Measurements from ENCODE around the gene NPIPA1.
"Not testable (repeated sequence)": the region's sequence is repeated elsewhere in the genome, so short reads cannot be mapped to it uniquely, and the experiment has no call there.

NPIPA1 gene

DNA sequence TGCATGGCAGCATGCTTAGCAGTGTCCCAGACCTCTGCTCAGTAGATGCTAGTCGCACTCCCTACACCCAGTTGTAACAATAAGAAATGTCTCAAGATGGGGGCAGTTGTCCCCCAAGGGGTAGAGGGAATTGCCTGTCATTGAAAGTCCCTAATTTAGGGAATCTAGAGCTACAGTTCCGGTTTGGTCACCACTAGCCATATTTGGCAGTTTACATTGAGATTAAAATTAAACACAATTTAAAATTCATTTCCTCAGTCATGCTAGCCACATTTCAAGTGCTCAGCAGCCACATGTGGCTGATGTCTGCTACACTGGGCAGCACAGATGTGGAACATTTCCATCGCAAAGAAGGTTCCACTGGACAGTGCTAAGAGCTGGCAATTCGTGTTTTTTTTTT is 41.7 kb downstream of the NPIPA1 start:
- DNase-seq: not testable (repeated sequence)

DNA sequence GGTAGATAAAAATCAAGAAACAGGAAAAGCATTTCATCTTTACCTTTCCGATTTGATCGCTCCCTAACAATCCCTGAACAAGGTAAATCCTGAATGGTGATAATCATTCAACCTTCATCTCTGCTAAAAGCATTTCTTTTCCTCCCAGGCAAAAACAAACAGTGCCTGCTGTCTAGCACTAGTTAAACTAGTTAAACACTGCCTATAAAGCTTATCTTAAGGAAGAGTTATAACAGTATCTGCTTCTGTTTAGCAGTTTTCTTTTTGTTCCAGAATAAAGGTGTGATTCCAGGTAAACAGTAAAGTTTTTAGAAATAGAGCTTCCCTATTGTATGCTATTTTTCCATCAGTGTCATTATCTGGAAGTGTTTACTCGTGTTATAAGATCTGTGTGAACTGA is 44.0 kb downstream of the NPIPA1 start:
- DNase-seq: not testable (repeated sequence)

DNA sequence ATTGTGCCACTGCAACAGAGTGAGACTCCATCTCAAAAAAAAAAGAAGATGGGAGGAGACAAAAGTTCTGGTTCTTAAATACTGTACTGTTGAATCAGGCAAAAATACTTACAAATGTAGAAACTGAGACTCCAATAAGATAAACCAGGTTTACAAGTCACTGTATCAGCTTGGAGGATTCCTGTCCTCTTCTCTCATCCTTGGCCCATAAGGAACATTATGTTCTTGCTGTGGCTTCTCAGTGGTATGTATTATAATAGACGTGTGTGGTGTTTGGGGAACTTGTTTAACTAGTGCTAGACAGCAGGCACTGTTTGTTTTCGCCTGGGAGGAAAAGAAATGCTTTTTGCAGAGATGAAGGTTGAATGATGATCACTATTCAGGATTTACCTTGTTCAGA is 45.3 kb downstream of the NPIPA1 start:
- DNase-seq: not testable (repeated sequence)

DNA sequence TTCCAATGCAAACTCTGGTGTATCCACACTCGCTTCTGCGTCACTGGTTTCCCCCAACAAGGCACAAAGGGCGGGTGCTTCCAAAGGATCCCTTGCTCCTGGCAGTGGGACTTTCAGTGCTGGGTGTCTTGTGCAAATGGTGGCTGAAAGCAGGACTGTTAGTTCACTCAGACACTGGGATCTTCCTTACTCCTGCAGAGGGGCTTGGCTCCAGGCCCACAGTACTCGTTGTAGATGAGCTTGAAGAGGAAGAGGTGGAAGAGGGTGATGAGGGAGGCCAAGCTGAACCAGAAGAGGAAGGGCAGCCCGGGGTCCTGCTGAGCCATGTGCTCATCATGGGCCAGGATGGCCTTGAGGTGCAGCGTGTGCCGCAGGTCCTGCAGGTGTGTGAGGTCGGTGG is 50.8 kb downstream of the NPIPA1 start:
- not testable (repeated sequence) for DNase-seq

DNA sequence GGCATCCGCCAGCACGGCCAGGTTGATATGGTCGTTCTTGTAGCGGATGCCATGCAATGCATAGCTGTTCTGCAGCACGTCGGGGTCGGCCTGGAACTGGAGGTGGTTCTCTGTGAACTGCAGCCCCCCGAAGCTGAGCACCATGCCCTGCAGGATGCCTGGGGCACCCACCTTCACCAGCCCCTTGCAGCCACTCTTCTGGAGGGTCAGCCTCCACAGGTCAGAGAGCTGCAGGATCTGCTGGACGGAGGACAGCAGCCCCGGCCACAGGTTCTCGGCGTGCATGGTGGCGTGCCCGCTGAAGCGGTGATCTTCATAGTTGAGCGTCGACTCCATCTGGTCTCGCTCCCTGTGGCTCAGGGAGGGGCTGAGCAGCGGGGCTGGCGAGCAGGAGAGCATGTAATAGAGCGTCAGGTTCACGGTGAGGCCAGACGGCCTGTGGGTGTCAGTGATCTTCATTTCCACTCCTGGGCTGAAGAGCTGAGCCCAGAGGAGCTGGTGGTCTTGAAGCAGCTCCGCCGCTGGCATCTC is 51.5 kb downstream of the NPIPA1 start:
- DNase-seq: not testable (repeated sequence)

DNA sequence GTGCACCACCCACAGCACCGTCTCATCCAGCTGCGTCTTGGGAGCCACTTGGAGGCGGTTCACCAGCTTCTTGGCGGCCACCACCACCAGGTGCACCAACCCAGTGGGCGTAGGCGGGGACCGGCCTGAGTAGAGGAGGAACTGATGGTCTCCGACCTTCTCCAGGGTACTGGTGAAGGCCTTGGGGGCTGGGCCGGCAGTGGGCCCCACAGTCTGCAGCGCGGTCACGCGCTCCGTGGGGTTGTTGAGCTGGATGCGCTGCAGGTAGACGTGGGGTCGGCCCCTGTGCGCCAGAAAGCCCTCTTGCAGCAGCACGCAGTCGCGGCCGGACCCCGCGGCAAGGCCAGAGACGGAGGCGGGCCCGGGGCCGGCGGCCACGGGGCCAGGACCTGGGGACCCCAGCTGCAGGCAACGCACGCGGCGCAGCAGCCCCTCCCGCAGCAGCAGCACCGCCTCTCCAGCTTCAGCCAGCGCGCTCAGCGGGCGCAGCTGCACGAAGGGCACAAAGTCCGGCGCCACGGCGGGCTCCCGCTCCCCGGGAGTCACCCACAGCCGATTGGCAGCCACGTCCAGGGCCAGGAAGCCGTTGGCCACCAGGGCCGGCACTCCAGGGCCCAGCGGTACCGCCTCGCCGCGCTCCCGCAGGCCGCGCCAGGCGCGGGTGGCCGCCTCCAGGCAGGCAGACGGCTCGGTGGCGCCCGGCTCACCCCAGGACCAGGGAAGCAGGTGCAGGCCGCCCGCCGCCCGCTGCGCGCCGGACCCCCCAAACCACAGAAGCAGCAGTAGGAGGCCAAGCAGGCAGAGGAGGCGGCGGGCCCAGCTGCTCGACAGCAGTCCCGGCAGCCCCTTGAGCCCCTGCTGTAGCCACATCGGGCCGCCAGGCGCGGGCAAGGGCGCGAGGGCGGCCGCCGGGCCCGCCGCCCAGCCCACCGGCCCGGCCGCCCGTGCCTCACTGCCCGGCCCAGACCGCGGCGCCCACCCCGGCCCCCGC is 52.3 kb downstream of the NPIPA1 start:
- DNase-seq: not testable (repeated sequence)

DNA sequence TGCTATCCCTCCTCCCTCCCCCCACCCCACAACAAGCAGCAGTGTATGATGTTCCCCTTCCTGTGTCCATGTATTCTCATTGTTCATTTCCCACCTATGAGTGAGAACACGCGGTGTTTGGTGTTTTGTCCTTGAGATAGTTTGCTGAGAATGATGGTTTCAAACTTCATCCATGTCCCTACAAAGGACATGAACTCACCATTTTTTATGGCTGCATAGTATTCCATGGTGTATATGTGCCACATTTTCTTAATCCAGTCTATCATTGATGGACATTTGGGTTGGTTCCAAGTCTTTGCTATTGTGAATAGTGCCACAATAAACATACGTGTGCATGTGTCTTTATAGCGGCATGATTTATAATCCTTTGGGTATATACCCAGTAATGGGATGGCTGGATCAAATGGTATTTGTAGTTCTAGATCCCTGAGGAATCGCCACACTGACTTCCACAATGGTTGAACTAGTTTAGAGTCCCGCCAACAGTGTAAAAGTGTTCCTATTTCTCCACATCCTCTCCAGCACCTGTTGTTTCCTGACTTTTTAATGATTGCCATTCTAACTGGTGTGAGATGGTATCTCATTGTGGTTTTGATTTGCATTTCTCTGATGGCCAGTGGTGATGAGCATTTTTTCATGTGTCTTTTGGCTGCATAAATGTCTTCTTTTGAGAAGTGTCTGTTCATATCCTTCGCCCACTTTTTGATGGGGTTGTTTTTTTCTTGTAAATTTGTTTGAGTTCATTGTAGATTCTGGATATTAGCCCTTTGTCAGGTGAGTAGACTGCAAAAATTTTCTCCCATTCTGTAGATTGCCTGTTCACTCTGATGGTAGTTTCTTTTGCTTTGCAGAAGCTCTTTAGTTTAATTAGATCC is 56.3 kb downstream of the NPIPA1 start:
- DNase-seq: not testable (repeated sequence)

DNA sequence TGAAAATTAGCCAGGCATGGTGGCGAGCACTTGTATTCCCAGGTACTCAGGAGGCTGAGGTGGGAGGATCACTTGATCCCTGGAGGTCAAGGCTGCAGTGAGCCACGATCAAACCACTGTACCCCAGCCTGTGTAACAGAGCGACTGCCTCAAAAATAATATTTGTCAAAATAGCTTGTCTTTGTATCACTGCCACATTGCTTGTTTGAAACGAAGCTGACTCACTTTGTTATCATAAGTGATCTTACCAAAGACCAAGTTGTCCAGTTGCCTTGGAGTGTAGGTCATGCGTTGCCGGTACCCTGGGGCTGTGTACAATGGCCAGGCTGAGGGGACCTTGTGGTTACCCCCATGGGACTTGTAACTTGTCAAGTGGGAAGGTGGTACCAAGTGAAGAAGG is 59.5 kb downstream of the NPIPA1 start:
- DNase-seq: not testable (repeated sequence)

DNA sequence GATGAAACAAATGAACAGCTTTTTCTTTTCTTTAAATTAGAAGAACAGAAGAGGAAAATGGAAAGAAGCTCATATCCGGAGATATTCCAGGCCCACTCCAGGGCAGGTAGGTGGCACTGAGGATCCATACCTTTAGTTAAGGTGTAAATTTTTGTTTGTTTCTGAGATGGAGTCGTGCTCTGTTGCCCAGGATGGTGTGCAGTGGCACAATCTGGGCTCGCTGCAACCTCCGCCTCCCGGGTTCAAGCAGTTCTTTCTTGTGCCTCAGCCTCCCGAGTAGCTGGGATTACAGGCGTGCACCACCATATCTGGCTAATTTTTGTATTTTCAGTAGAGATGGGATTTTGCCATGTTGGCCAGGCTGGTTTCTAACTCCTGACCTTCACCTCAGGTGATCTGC is 61.1 kb downstream of the NPIPA1 start:
- DNase-seq: not testable (repeated sequence)

DNA sequence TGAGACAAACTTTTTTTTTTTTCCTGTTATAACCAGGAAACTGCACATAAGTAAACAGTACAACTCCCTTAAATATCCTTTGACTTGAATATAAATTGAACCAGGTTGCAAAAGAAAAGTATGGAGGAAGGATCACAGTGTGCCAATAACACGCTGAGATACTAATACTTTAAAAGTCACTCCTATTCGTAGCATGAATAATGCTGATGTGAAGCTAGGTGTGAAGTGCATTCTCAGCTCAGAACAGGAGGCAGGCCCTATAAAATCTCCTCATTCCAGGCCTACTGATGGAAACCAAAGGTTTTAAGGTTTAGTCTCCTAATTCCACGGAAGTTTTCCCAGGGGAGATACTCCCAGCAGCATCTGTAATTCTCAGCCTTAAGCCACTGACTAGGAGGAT is 62.6 kb downstream of the NPIPA1 start:
- DNase-seq: not testable (repeated sequence)
